Transverse colon (tissue), 4 donors: ENCODE data around the gene RAB43.

Source experiments
- CTCF ChIP-seq, 5 experiments: fragments of 200-600 bp in 3 of 5; fragments of 450-650 bp in 2 of 5; sonication (generic) in 3 of 5; IDR thresholded peaks; 1 replicate in 2 of 5; 2 replicates in 3 of 5; pipeline ENCODE4 v1.5.1; 2016 to 2017; ENCODE audit warnings: antibody characterized with exemption in 5 of 5, inconsistent platforms in 3 of 5, mild to moderate bottlenecking in 2 of 5, moderate library complexity in 1 of 5
- EP300 ChIP-seq: sonication (generic); formaldehyde crosslinking; IDR thresholded peaks from one replicate; pipeline ENCODE4 v1.6.1; 2017; ENCODE audit warnings: antibody characterized with exemption, low read depth
- POLR2A ChIP-seq: fragments of 450-650 bp; IDR thresholded peaks from one replicate; pipeline ENCODE4 v1.6.1; 2016; ENCODE audit warnings: antibody characterized with exemption, mild to moderate bottlenecking, moderate library complexity
- POLR2AphosphoS5 ChIP-seq, 3 donors: sonication (generic); formaldehyde crosslinking; IDR thresholded peaks; one replicate each; pipeline ENCODE4 v1.6.1; 2016; ENCODE audit warnings: antibody characterized with exemption in 3 of 3

- TF ChIP-seq CTCF (IDR thresholded peaks at IDR 0.05): no peak
- peak in 2 of 3 donors; percentile 48 to 58 for TF ChIP-seq POLR2AphosphoS5 (IDR thresholded peaks at IDR 0.05)
- TF ChIP-seq EP300: no peak
- TF ChIP-seq POLR2A: peak; percentile 38
Observed at GRCh38 chr3:129119365-129120100, 2.1 kb downstream of the RAB43 start.
